HK-2 (cell line): ENCODE results near the gene PPP4C.
"Not testable (repeated sequence)": the region's sequence is repeated elsewhere in the genome, so short reads cannot be mapped to it uniquely, and the experiment has no call there.

Experiments
- DNase-seq: peaks from one replicate; pipeline ENCODE4 v3.0.0-alpha.2; 2018; ENCODE audit not compliant: unreplicated experiment

Gene PPP4C

GRCh38 chr16:30122604-30123160, 46.9 kb downstream of the PPP4C start:
- no peak for DNase-seq

GRCh38 chr16:30124985-30125379, 49.2 kb downstream of the PPP4C start:
- DNase-seq = no peak

GRCh38 chr16:30125690-30126089, 49.9 kb downstream of the PPP4C start:
- not testable (repeated sequence) for DNase-seq

- DNase-seq = no peak
These were observed 52.2 kb downstream of the PPP4C start for GRCh38 chr16:30127993-30128392.

DNA sequence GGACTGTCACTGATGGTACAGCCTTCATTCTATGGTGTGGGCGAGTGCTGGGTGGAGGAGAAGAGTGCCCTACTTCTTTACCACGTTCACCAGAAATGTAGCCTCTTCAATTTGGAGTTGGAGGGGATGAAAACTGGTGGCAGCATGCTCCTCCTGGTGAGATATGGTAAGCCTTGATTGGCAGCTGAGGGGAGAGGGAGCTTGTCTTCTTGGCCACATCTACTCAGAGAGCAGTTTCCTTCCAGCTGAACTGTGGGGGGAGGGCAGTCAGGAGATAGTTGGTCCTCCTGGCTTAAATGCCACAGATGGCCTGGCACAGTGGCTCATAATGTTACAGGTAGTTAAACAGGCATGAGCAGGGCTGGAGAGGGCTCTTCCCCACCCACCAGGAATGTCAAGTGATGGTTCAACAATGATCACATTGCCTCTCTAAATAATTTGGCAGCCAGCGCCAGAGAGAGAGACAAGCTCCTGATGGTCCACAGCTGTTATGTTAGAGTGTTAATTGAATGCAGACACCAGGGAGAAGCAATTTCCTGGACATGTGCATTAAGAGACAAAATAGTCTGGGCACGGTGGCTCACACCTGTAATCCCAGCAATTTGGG, 56.2 kb downstream of the PPP4C start:
- DNase-seq = no peak

- DNase-seq = no peak
These were observed 56.8 kb downstream of the PPP4C start for GRCh38 chr16:30132591-30132990.
